GM12801 (cell line): ENCODE measurements around the gene RNF217.

Source experiments
- CTCF ChIP-seq: IDR thresholded peaks from one replicate; pipeline ENCODE4 v1.5.1; 2011; ENCODE audit warnings: control low read depth; ENCODE audit not compliant: insufficient read length; ENCODE audit errors: extremely low read depth

RNF217 gene

GRCh38 chr6:124964764-124965105, 2.5 kb downstream of the RNF217 start:
- no peak for TF ChIP-seq CTCF

- no peak for TF ChIP-seq CTCF
Observed at GRCh38 chr6:124967444-124967843, 5.2 kb downstream of the RNF217 start.

GRCh38 chr6:124968401-124968800, 6.2 kb downstream of the RNF217 start:
- TF ChIP-seq CTCF, result no peak

GRCh38 chr6:124970243-124970642, 8.0 kb downstream of the RNF217 start:
- TF ChIP-seq CTCF, result no peak

GRCh38 chr6:124970763-124971162, 8.5 kb downstream of the RNF217 start:
- no peak for TF ChIP-seq CTCF

GRCh38 chr6:124973780-124974179, 11.5 kb downstream of the RNF217 start:
- no peak for TF ChIP-seq CTCF

GRCh38 chr6:124974771-124975377, 12.6 kb downstream of the RNF217 start:
- TF ChIP-seq CTCF, result no peak
